Spleen (tissue), 7 donors: ENCODE results near the gene POLR2F.

Experiments
- POLR2A ChIP-seq, 3 donors: fragments of 450-650 bp; IDR thresholded peaks; one replicate each; pipeline ENCODE4 v1.5.1; 2017; ENCODE audit warnings: antibody characterized with exemption in 3 of 3, mild to moderate bottlenecking in 1 of 3
- POLR2AphosphoS5 ChIP-seq, 3 donors: sonication (generic); formaldehyde crosslinking; IDR thresholded peaks; one replicate each; pipeline ENCODE4 v1.5.1; 2017; ENCODE audit warnings: antibody characterized with exemption in 3 of 3
- TF ChIP-seq, protein P1 (sequence below), 11 experiments: fragments of 200-600 bp in 7 of 11; fragments of 450-650 bp in 4 of 11; sonication (generic) in 4 of 11; IDR thresholded peaks in 8 of 11; conservative IDR thresholded peaks in 3 of 11; 1 replicate in 7 of 11; 2 replicates in 4 of 11; pipeline versions ENCODE4 v1.4.0 to v1.8.0; 2016 to 2021; ENCODE audit warnings: antibody characterized with exemption in 11 of 11, inconsistent platforms in 4 of 11, mild to moderate bottlenecking in 1 of 11
- donor health status: DM: no; HTN: no; CAD: no; lungs with moderate emphysema.
- donor health status: DM: no; HTN: no; CAD: no.
- donor health status: DM: no; HTN: no; CAD: no.

GRCh38 chr22:38012604-38013072 is 59.1 kb downstream of the POLR2F start:
- TF ChIP-seq, protein P1, sequence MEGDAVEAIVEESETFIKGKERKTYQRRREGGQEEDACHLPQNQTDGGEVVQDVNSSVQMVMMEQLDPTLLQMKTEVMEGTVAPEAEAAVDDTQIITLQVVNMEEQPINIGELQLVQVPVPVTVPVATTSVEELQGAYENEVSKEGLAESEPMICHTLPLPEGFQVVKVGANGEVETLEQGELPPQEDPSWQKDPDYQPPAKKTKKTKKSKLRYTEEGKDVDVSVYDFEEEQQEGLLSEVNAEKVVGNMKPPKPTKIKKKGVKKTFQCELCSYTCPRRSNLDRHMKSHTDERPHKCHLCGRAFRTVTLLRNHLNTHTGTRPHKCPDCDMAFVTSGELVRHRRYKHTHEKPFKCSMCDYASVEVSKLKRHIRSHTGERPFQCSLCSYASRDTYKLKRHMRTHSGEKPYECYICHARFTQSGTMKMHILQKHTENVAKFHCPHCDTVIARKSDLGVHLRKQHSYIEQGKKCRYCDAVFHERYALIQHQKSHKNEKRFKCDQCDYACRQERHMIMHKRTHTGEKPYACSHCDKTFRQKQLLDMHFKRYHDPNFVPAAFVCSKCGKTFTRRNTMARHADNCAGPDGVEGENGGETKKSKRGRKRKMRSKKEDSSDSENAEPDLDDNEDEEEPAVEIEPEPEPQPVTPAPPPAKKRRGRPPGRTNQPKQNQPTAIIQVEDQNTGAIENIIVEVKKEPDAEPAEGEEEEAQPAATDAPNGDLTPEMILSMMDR (IDR thresholded peaks at IDR 0.05 in 8 of 11, conservative IDR thresholded peaks at IDR 0.05 in 3 of 11) = no peak
- no peak for TF ChIP-seq POLR2A (IDR thresholded peaks at IDR 0.05)
- no peak for TF ChIP-seq POLR2AphosphoS5 (IDR thresholded peaks at IDR 0.05)
